ENCODE results near the gene PTK7.

PTK7 gene

GRCh38 chr6:43045371-43045930, 30.7 kb upstream of the PTK7 start:
- H3K9me2 ChIP-seq (replicated peaks; ENCODE audit: insufficient read depth, low read length) = no peaks in the 10 kb centered on the region
- no peaks in the 10 kb centered on the region for H3K79me2 ChIP-seq (ENCODE audit: insufficient read depth, low read length)
- no peak overlapping the region for H3K27ac ChIP-seq (ENCODE audit: low read depth, low read length)
- H3K4me2 ChIP-seq (ENCODE audit: low read depth, low read length, poor library complexity, severe bottlenecking) = no peak overlapping the region
- H3K36me3 ChIP-seq (ENCODE audit: low read length) = no peaks in the 10 kb centered on the region
- no peak overlapping the region for H3K4me3 ChIP-seq (ENCODE audit: insufficient read depth, low read length, poor library complexity, severe bottlenecking)
- no peaks in the 10 kb centered on the region for H3K9me3 ChIP-seq (ENCODE audit: insufficient read depth, low read length)
- H3K9ac ChIP-seq (ENCODE audit: low read length) = no peak overlapping the region
- H3F3A ChIP-seq (ENCODE audit: insufficient read depth) = peaks cover 6% of the 10 kb centered on the region; the same call in 1 of the 2 replicates
- no peaks in the 10 kb centered on the region for H3K27me3 ChIP-seq (ENCODE audit: low read length)
- no peaks in the 10 kb centered on the region for H4K20me1 ChIP-seq (ENCODE audit: low read depth, low read length)
- TF ChIP-seq CTCF (IDR thresholded peaks at IDR 0.05; ENCODE audit: insufficient read depth, low read length, poor library complexity, severe bottlenecking) = no peak
- TF ChIP-seq EZH2phosphoT487 (conservative IDR thresholded peaks at IDR 0.05; ENCODE audit: low read length) = no peak
- no peak overlapping the region for H2AFZ ChIP-seq (ENCODE audit: low read depth, low read length, severe bottlenecking)

GRCh38 chr6:43047998-43048397, 28.1 kb upstream of the PTK7 start:
- no peak overlapping the region for H3K9ac ChIP-seq (ENCODE audit: low read length)
- TF ChIP-seq CTCF (IDR thresholded peaks at IDR 0.05; ENCODE audit: insufficient read depth, low read length, poor library complexity, severe bottlenecking) = no peak
- TF ChIP-seq EZH2phosphoT487 (conservative IDR thresholded peaks at IDR 0.05; ENCODE audit: low read length) = no peak
- no peak overlapping the region for H3K27ac ChIP-seq (ENCODE audit: low read depth, low read length)
- no peaks in the 10 kb centered on the region for H3K36me3 ChIP-seq (ENCODE audit: low read length)
- no peaks in the 10 kb centered on the region for H4K20me1 ChIP-seq (ENCODE audit: low read depth, low read length)
- no peaks in the 10 kb centered on the region for H3K9me3 ChIP-seq (ENCODE audit: insufficient read depth, low read length)
- no peaks in the 10 kb centered on the region for H3K27me3 ChIP-seq (ENCODE audit: low read length)
- H3K4me2 ChIP-seq (ENCODE audit: low read depth, low read length, poor library complexity, severe bottlenecking) = no peak overlapping the region
- peaks cover 6% of the 10 kb centered on the region; the same call in 1 of the 2 replicates for H3F3A ChIP-seq (ENCODE audit: insufficient read depth)
- no peak overlapping the region for H3K4me3 ChIP-seq (ENCODE audit: insufficient read depth, low read length, poor library complexity, severe bottlenecking)
- H3K79me2 ChIP-seq (ENCODE audit: insufficient read depth, low read length) = no peaks in the 10 kb centered on the region; the same call in 1 of the 2 replicates
- no peak overlapping the region for H2AFZ ChIP-seq (ENCODE audit: low read depth, low read length, severe bottlenecking)
- no peaks in the 10 kb centered on the region for H3K9me2 ChIP-seq (replicated peaks; ENCODE audit: insufficient read depth, low read length)

GRCh38 chr6:43050981-43051380, 25.1 kb upstream of the PTK7 start:
- TF ChIP-seq EZH2phosphoT487 (conservative IDR thresholded peaks at IDR 0.05; ENCODE audit: low read length) (no peak), CTCF (IDR thresholded peaks at IDR 0.05; ENCODE audit: insufficient read depth, low read length, poor library complexity, severe bottlenecking) (no peak)
- H2AFZ ChIP-seq (ENCODE audit: low read depth, low read length, severe bottlenecking) = no peak overlapping the region
- H3K36me3 ChIP-seq (ENCODE audit: low read length) = no peaks in the 10 kb centered on the region
- no peaks in the 10 kb centered on the region for H3K9me2 ChIP-seq (replicated peaks; ENCODE audit: insufficient read depth, low read length)
- no peak overlapping the region for H3K4me2 ChIP-seq (ENCODE audit: low read depth, low read length, poor library complexity, severe bottlenecking)
- H3K27me3 ChIP-seq (ENCODE audit: low read length) = no peaks in the 10 kb centered on the region
- no peaks in the 10 kb centered on the region for H4K20me1 ChIP-seq (ENCODE audit: low read depth, low read length)
- H3K9ac ChIP-seq (ENCODE audit: low read length) = no peak overlapping the region
- peaks cover 10% of the 10 kb centered on the region; the same call in 1 of the 2 replicates for H3F3A ChIP-seq (ENCODE audit: insufficient read depth)
- no peak overlapping the region for H3K27ac ChIP-seq (ENCODE audit: low read depth, low read length)
- H3K4me3 ChIP-seq (ENCODE audit: insufficient read depth, low read length, poor library complexity, severe bottlenecking) = no peak overlapping the region
- H3K79me2 ChIP-seq (ENCODE audit: insufficient read depth, low read length) = no peaks in the 10 kb centered on the region; the same call in 1 of the 2 replicates
- H3K9me3 ChIP-seq (ENCODE audit: insufficient read depth, low read length) = no peaks in the 10 kb centered on the region

Measured in SU-DHL-6 (cell line).